ENCODE measurements around the gene ECSIT. TPM values are rescaled to one million over a fixed set of nuclear protein-coding genes. Genes with fewer than 3 reads are reported as not detected.

ECSIT gene
- polyA plus RNA-seq, 1 donor (not counting 4 experiments of a cell fraction or from before 2014, with no cell fraction given), result 16.0 TPM

GRCh38 chr19:11494634-11495285 is 34.2 kb downstream of the ECSIT start:
- Histone ChIP-seq H3K4me1 (ENCODE audit: control insufficient read depth, extremely low read depth, insufficient read depth, low read length) (peaks cover 5% of the 10 kb centered on the region), H3K9ac (ENCODE audit: control insufficient read depth, extremely low read depth, insufficient read depth, low read length) (no peak overlapping the region), H3K27ac (ENCODE audit: control insufficient read depth, insufficient read depth, low read length) (no peak overlapping the region), H3K79me2 (ENCODE audit: control insufficient read depth, insufficient read depth, low read length) (no peaks in the 10 kb centered on the region), H3K36me3 (ENCODE audit: control insufficient read depth in 2 of 2, extremely low read depth in 1 of 2, insufficient read depth in 2 of 2, low read length in 2 of 2) (peaks cover 5 to 8% of the 10 kb centered on the region in 2 experiments), H4K20me1 (ENCODE audit: control insufficient read depth, extremely low read depth, insufficient read depth, low read length) (no peaks in the 10 kb centered on the region), H3K9me3 (ENCODE audit: control insufficient read depth, low read depth, low read length) (no peaks in the 10 kb centered on the region), H3K27me3 (ENCODE audit: control insufficient read depth, extremely low read depth, insufficient read depth, low read length) (no peaks in the 10 kb centered on the region), H2AFZ (ENCODE audit: control insufficient read depth, low read length) (no peak overlapping the region), H3K4me2 (ENCODE audit: control insufficient read depth, extremely low read depth, insufficient read depth, low read depth, low read length) (no peak overlapping the region), H3K4me3 (ENCODE audit: control insufficient read depth in 2 of 3, extremely low read depth in 1 of 3, insufficient read depth in 2 of 3, low read depth in 1 of 3, low read length in 3 of 3) (no peak overlapping the region), H3K9me1 (ENCODE audit: control insufficient read depth, extremely low read depth, insufficient read depth, low read length) (no peaks in the 10 kb centered on the region)
- no peak for FAIRE-seq
- TF ChIP-seq EZH2 (IDR thresholded peaks at IDR 0.05; ENCODE audit: low read length) (no peak), CTCF (optimal IDR thresholded peaks at IDR 0.05 in 1 of 3, IDR thresholded peaks at IDR 0.05 in 1 of 3, conservative IDR thresholded peaks at IDR 0.05 in 1 of 3; ENCODE audit: extremely low read depth in 1 of 3, insufficient read depth in 2 of 3, low read length in 3 of 3) (no peak)
- DNase-seq (ENCODE audit: low read depth, low spot score), result no peak
- dilution Hi-C loops (cut with MboI; ENCODE audit: extremely low pct_ligation_motif_present, low sequenced_read_pairs), result no loop called here

- Histone ChIP-seq H3K9me1 (ENCODE audit: control insufficient read depth, extremely low read depth, insufficient read depth, low read length) (no peaks in the 10 kb centered on the region), H3K36me3 (ENCODE audit: control insufficient read depth in 2 of 2, extremely low read depth in 1 of 2, insufficient read depth in 2 of 2, low read length in 2 of 2) (peaks cover 3 to 5% of the 10 kb centered on the region in 2 experiments), H3K27me3 (ENCODE audit: control insufficient read depth, extremely low read depth, insufficient read depth, low read length) (no peaks in the 10 kb centered on the region), H4K20me1 (ENCODE audit: control insufficient read depth, extremely low read depth, insufficient read depth, low read length) (no peaks in the 10 kb centered on the region), H3K27ac (ENCODE audit: control insufficient read depth, insufficient read depth, low read length) (no peak overlapping the region), H3K9ac (ENCODE audit: control insufficient read depth, extremely low read depth, insufficient read depth, low read length) (no peak overlapping the region), H3K4me1 (ENCODE audit: control insufficient read depth, extremely low read depth, insufficient read depth, low read length) (no peaks in the 10 kb centered on the region), H3K4me2 (ENCODE audit: control insufficient read depth, extremely low read depth, insufficient read depth, low read depth, low read length) (no peak overlapping the region), H2AFZ (ENCODE audit: control insufficient read depth, low read length) (no peak overlapping the region), H3K79me2 (ENCODE audit: control insufficient read depth, insufficient read depth, low read length) (no peaks in the 10 kb centered on the region), H3K4me3 (ENCODE audit: control insufficient read depth in 2 of 3, extremely low read depth in 1 of 3, insufficient read depth in 2 of 3, low read depth in 1 of 3, low read length in 3 of 3) (no peak overlapping the region), H3K9me3 (ENCODE audit: control insufficient read depth, low read depth, low read length) (no peaks in the 10 kb centered on the region)
- TF ChIP-seq EZH2 (IDR thresholded peaks at IDR 0.05; ENCODE audit: low read length) (no peak), CTCF (optimal IDR thresholded peaks at IDR 0.05 in 1 of 3, IDR thresholded peaks at IDR 0.05 in 1 of 3, conservative IDR thresholded peaks at IDR 0.05 in 1 of 3; ENCODE audit: extremely low read depth in 1 of 3, insufficient read depth in 2 of 3, low read length in 3 of 3) (no peak)
- dilution Hi-C loops (cut with MboI; ENCODE audit: extremely low pct_ligation_motif_present, low sequenced_read_pairs), result no loop called here
- no peak for FAIRE-seq
- no peak for DNase-seq (ENCODE audit: low read depth, low spot score)
Measured at GRCh38 chr19:11489378-11489777, 39.6 kb downstream of the ECSIT start.

Measured in keratinocyte (primary cell).